CD4-positive, alpha-beta T cell treated with Interleukin-4 for 1 hour (primary cell): ENCODE results near the gene SLC2A11.
"Not testable (repeated sequence)": the region's sequence is repeated elsewhere in the genome, so short reads cannot be mapped to it uniquely, and the experiment has no call there.

ENCODE experiments used
- DNase-seq, 2 donors: peaks; one replicate each; pipeline ENCODE4 v3.0.0-alpha.2; 2020 to 2022

SLC2A11 gene

GRCh38 chr22:23892706-23893105 is 35.0 kb downstream of the SLC2A11 start:
- DNase-seq = no peak

DNA sequence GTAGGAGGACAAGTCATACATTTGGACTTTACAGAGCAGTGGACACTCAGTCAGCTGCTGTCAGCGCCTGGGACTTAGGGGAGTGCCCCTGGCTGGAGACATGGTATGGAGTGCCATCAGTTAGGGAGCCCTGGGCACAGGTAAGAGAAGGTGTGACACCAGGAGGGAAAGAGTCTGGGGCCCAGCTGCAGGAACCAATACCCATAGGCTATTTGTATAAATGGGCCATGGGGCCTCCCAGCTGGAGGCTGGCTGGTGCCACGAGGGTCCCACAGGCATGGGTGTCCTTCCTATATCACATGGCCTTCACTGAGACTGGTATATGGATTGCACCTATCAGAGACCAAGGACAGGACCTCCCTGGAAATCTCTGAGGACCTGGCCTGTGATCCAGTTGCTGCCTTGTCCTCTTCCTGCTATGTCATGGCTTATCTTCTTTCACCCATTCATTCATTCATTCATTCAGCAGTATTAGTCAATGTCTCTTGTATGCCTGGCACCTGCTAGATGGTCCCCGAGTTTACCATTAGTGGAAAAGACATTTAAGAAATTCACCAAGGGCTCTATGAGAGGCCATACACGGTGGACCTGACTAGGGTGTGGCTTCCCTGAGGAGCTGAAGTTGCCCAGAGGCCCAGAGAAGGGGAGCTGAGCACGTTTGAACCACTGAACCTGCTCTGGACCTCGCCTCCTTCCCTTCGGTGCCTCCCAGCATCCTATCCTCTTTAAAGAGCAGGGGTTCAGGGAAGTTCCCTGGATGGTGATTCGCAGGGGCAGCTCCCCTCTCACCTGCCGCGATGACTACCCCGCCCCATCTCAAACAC is 35.7 kb downstream of the SLC2A11 start:
- DNase-seq = no peak

GRCh38 chr22:23893945-23894709 is 36.5 kb downstream of the SLC2A11 start, which contains the start of gene MIF:
TSS of gene MIF (plus strand) at chr22:23894383. CDS start at chr22:23894475, 92 bp downstream.
- peak; percentile 95 to 96 for DNase-seq

DNA sequence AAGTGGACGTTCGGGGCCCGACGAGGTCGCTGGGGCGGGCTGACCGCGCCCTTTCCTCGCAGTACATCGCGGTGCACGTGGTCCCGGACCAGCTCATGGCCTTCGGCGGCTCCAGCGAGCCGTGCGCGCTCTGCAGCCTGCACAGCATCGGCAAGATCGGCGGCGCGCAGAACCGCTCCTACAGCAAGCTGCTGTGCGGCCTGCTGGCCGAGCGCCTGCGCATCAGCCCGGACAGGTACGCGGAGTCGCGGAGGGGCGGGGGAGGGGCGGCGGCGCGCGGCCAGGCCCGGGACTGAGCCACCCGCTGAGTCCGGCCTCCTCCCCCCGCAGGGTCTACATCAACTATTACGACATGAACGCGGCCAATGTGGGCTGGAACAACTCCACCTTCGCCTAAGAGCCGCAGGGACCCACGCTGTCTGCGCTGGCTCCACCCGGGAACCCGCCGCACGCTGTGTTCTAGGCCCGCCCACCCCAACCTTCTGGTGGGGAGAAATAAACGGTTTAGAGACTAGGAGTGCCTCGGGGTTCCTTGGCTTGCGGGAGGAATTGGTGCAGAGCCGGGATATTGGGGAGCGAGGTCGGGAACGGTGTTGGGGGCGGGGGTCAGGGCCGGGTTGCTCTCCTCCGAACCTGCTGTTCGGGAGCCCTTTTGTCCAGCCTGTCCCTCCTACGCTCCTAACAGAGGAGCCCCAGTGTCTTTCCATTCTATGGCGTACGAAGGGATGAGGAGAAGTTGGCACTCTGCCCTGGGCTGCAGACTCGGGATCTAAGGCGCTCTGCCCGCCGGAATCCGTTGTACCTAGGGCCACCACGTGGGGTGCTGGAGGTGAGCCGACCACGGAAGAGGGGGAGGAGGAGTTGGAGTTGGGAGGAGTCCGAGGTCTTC is 37.3 kb downstream of the SLC2A11 start:
- peak; percentile 63 to 70 for DNase-seq

DNA sequence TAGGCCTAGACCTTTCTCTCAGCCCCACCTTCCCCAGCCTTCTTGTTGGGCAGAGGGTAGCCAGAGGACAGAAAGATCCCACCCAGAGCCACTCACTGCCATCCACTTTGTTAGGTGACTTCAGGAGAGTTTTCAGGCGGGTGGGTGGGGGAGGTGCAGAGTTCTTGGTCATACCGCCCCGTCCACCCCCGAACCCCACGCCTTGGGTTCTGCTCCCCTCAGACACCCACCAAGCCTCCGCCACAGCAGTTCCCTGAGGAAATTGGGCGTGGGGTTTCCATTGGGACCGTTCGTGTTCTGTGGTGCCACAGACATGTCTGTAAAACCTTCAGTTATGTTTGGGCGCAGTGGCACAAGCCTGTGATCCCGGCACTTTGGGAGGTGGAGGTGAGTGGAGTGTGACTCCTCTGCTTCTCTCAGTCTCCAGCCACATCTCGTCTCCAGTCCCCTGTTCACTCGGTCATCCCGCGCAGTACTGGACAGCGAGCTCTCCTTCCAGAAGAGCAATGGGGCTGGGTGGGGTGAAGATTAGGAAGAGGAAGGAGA is 38.0 kb downstream of the SLC2A11 start:
- DNase-seq = no peak

GRCh38 chr22:23896166-23896522 is 38.5 kb downstream of the SLC2A11 start:
- DNase-seq = no peak

DNA sequence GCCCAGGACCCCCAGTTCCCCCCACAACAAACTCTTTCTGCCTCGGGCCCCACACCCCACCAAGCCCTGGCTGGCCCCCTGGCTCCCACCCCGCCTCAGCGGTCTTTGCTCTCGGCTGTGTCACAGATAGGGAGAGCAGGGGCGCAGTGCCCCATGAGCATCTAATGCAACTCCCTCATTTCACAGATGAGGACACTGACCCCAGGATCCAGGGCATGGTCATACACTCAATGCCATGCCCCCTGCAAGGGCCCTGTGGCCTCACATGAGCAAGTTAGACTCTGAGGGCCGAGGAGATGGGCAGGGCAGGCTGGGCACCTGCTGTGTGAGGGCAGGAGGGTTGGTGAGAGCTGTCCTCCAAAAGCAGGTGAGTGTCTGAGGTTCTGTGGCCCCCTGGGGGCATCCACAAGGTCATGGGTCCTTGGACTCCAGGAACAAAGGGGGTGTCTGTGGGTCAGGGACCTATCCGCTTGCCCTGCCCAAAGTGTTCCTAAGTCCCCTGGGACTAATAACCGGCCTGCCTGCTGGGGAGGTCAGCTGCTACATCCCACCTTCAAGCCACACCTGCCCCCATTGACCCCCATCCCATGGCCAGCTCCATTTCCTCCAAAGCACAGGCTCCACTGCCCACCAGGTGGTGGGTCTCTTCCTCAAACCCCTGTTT is 39.0 kb downstream of the SLC2A11 start:
- no peak for DNase-seq

DNA sequence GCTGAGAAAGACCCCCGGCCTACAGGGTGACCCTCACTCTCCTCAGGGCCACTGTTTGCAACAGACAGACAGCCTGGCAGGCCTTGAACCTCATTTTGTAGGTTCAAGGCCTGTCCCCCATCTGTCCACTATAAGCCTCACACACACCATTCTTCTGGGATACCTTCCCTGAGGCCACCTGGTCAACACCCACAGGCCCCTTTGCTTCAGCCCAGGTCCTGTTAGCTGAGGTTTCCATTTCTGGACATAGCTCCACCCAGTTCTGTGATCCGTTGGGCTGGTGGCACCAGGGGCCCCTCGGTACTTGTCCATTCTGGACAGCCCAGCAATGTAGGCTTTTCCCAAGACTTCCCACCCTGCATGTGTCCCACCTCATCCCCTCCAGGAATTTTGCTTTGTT is 39.6 kb downstream of the SLC2A11 start:
- DNase-seq = no peak

DNA sequence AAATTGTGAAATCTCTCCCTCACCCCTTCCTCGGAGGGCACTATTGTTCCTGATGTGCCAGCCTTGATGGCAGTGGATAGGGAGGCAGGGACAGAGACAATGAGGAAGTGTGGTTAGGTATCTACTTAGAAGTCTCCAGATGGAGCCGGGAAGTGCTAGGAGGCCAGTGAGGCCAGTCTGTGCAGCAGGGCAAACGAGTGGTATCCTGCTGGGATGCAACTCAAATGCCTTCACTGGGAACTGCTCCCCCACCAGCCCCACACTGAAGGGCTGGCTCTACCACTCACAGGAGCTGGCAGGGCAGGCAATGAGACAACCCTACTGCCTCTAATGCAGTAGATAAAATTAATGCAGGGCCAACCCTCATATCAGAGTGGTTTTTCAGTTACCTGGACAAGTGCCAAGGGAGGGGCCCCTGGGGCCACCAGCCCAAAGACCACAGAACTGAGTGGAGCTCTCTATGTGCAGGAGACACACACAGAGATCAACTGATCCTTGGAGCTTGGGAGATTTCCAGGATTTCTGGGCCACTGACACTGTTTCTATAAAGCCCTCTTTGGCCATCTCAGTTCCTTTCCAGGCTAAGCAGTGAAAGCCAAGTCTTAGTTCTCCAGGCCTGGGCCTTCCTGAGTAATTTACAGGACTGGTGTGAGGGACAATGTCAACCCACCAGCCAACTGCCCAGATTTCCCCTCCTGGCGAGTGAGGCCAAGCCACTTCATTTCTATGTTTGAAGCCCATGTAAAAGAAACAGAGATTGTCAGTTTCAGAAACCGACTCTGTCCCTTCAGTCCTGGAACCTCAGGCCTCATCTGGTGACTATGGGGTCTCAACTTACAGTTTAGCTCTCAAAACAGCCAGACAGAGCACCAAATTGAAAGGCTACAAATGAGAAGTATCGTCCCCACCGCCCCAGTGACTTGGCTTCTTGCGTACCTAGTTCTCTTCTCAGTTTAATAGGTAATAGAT is 40.6 kb downstream of the SLC2A11 start:
- DNase-seq = no peak

- DNase-seq = no peak
Observed at GRCh38 chr22:23899042-23899745, 41.5 kb downstream of the SLC2A11 start.

DNA sequence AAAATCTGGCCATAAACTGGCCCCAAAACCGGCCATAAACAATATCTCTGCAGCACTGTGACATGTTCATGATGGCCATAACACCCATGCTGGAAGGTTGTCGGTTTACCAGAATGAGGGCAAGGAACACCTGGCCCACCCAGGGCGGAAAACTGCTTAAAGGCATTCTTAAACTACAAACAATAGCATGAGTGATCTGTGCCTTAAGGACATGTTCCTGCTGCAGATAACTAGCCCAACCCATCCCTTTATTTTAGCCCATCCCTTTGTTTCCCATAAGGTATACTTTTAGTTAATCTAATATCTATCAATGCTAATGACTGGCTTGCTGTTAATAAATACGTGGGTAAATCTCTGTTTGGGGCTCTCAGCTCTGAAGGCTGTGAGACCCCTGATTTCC is 42.6 kb downstream of the SLC2A11 start:
- not testable (repeated sequence) for DNase-seq

GRCh38 chr22:23901600-23901999 is 43.9 kb downstream of the SLC2A11 start:
- no peak for DNase-seq

- DNase-seq = no peak
Observed at GRCh38 chr22:23903328-23903971, 45.8 kb downstream of the SLC2A11 start.

GRCh38 chr22:23904573-23905254 is 47.0 kb downstream of the SLC2A11 start:
- DNase-seq = no peak

DNA sequence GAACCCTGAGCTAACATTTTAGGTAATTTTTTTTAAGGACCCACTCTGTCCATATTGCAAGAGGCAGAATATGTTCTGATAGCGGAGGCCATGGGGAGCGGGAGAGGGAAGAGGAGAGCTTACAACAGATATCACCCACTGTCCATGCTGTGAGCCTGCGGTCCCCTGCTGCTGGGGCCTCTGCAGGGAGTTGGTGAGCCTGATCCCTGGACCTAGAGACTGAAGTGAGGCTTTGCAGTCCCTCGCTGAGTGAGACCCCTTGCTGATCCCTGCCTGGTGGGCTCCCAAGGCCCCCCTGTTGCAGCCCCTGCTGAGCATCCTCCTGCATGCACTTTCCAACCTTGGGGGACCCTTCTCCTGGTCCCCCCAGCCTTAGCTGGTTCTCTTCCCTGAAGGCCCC is 49.0 kb downstream of the SLC2A11 start:
- DNase-seq = no peak

GRCh38 chr22:23907423-23907822 is 49.7 kb downstream of the SLC2A11 start:
- not testable (repeated sequence) for DNase-seq

- DNase-seq = no peak
Observed at GRCh38 chr22:23908587-23909205, 51.0 kb downstream of the SLC2A11 start.

DNA sequence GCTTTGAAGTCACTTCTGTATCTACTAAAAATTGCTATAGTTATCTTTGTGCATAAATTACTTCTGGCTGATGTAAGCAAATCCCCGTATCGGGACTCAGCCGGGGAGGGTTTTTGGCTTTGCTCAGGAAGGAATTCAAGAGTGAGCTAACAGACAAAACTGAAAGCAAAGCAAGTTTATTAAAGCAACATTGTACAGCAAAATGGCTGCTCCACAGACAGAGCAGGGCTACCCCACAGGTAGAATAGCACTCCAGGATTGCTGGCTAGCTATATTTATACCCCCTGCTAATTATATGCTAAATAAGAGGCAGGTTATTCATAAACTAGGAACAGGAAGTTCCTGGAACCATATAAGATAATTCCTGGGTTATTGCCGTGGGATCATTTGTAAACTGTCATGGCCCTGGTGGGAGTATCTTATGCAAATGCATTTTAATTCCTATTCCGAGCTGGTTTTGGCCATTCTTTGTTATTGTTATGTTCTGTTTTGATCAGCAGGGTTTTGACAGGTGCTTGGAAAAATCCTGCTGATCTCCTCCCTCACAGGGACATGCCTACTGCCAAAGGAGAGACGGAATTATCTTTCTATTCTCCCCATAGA is 51.7 kb downstream of the SLC2A11 start:
- no peak for DNase-seq
